ENCODE data around the gene ZNF813.
"Not testable (repeated sequence)": the region's sequence is repeated elsewhere in the genome, so short reads cannot be mapped to it uniquely, and the experiment has no call there.

The ZNF813 gene

DNA sequence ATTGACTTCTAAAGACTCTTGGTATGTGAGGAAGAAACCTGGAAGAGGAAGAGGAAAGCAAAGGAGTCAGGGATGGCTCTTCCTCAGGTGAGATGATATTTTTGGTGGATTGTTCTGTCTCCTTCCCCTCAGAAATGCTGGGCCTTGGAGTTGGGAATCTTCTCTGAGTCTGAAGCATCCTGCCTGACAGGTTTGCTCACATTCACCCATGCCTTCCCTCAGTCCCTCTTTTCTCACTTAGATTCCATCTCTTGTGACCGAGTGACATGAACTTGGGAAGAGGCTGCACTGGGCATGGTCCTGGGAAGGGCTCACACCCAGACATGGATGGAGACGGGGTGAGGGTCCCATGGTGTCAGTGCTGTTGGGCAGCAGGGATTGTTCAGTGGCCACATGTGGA, 16.2 kb downstream of the ZNF813 start:
- not testable (repeated sequence) for DNase-seq (ENCODE audit: low read depth in 1 of 2, low spot score in 1 of 2)

DNA sequence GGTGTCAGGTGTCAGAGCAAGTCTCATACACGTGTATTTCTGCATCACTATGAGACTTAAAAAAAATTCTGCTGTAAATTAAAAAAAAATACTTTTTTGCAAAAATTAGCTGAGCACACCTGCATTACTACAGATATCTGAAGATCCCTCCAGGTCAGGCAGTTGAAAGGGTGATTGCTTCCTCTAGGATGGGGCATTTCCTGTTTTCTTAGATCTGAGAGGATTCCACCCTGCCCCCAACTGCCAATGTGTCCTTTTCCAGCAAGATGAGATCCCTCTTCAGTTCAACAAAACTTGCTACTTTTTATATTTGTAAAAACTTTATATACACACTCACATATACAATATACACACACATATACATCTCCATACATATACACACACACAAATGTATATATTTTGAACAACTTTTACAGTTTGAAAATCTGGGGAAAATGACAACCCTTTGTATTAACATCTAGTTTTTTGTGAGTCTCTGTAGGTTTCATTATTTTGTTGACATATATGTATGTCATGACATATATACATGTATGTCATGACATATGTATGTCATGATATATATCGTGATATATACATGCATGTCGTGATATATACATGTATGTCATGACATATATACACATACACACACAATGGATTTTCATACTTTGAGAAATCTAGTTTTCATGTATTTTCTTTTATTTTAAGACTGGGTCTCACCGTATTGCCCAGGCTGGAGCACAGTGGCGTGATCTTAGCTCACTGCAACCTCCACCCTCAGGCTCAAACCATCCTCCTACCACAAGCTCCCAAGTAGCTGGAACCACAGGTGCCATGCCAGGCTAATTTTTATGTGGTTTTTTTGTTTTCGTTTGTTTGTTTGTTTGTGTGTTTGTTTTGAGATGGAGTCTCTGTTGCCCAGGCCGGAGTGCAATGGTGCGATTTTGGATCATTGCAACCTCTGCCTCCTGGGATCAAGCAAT, 17.8 kb downstream of the ZNF813 start:
- no peak for DNase-seq (ENCODE audit: low read depth in 1 of 2, low spot score in 1 of 2)

DNA sequence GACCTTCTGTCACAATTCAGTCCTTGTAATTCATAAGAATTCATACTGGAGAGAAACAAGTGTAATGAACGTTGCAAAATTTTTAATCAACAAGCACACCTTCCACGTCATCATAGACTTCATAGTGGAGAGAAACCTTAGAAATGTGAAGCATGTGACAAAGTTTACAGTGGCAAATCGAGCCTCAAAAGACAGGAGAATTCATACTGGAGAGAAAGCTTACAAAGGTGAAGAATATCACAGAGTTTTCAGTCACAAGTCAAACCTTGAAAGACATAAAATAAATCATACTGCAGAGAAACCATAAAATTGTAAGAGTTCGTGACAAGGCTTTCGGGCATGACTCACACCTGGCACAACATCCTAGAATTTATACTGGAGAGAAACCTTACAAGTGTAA, 24.6 kb downstream of the ZNF813 start:
- DNase-seq (ENCODE audit: low read depth in 1 of 2, low spot score in 1 of 2), result no peak

DNA sequence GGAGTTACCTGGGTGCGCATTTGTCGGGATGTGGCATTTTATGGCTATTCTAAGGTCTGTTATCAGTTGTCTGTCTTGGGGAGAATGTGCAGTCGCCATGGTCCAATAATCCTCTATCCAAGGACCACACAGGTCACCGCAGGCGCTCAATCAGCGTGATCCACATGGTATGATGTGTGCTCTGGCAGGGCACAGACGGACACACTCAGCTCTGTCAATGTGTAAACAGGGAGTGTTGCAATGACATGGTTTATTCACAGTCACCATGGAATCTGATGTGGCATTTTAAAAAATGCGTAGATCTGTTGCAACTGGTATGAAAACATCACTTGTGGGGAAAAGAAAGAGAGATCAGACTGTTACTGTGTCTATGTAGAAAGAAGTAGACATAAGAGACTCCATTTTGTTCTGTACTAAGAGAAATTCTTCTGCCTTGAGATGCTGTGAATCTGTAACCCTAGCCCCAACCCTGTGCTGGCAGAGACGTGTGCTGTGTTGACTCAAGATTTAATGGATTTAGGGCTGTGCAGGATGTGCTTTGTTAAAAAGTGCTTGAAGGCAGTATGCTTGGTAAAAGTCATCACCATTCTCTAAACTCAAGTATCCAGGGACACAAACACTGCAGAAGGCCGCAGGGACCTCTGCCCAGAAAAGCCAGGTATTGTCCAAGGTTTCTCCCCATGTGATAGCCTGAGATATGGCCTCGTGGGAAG, 29.9 kb downstream of the ZNF813 start:
- DNase-seq (ENCODE audit: low read depth in 1 of 2, low spot score in 1 of 2), result not testable (repeated sequence)

DNA sequence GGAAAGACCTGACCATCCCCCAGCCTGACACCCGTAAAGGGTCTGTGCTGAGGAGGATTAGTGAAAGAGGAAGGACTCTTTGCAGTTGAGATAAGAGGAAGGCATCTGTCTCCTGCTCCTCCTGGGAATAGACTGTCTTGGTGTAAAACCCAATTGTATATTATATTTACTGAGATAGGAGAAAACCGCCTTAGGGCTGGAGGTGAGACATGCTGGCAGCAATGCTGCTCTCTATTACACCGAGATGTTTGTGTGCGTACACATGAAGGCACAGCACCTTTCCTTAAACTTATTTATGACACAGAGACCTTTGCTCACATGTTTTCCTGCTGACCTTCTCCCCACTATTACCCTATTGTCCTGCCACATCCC, 30.5 kb downstream of the ZNF813 start:
- not testable (repeated sequence) for DNase-seq (ENCODE audit: low read depth in 1 of 2, low spot score in 1 of 2)

DNA sequence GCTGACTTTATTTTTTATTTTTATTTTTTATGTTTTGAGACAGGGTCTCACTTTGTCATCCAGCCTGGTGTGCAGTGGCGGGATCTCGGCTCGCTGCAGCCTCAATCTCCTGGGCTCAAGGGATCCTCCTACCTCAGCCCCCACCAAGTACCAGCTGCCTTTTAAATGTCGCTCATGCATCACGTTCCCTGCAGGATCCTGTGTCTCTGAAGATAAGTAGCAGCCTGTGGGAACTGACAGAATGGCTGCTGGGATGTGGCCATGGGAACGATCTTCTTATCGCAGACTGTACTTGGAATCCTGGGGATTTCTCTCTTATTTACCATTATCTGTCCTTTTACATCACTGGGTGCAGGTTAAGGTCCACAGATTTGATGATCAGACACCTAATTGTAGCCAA, 35.6 kb downstream of the ZNF813 start:
- DNase-seq (ENCODE audit: low read depth in 1 of 2, low spot score in 1 of 2), result not testable (repeated sequence)

DNA sequence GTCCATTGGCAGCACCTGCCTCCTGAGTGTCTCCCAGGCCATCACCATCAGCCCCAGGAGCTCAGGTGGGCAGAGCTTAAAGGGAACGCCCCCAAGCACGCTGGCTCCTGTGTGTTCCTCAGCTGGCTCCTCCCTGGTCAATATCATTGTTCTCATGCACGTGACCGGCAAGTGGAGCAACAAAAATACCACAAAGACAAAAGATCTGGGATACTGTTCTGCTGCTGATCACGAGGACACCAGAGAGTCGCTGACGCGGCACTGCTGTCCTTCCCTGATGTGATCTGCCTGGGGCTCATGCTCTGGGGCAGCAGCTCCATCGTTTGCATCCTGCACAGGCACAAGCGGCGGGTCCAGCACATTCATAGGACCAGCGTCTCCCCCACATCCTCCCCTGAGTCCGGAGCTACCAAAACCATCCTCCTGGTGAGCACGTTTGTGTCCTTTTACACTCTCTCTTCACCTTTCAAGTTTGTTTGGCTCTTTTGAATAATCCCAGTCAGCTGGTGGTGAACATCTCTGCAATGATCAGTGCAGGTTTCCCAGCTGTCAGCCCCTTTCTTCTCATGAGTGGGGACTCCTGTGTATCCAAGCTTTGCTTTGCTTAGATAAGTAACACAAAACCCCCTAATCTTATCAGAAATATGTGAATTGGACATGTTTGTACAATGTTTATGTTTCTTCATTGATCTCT, 36.3 kb downstream of the ZNF813 start:
- not testable (repeated sequence) for DNase-seq (ENCODE audit: low read depth in 1 of 2, low spot score in 1 of 2)

DNA sequence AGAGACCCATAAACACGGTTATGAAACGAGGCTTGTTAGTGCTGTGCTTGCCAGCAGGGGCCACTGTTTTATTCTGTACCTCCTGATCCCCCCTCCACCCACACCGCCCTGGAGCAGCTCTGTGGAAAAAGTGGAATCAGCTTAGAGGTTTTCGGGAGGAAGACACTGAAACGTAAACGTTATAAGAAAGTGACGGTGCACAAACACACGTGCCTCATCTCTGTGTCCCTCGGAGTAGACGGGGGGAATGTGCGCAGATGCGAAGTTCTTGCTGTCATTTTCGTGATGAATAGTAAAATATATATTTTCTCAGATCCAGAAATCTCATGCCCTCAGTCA, 36.8 kb downstream of the ZNF813 start:
- not testable (repeated sequence) for DNase-seq (ENCODE audit: low read depth in 1 of 2, low spot score in 1 of 2)

DNA sequence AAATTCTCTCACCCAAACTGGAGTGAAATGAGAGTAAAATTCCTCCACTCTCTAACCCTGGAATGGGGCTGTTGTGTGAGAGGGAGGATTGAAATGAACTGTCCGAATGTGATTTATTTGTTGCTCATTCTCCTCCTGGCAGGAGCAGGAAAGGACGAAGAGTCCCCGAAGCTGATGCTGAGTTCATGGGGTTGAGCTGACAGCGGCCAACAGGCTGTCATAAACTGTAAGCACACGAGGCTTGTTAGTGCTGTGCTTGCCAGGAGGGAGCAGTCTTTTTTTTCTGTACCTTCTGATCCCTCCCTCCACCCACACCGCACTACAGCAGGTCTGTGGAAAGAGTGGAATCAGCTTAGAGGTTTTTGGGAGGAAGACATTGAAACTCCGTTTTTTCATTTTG, 37.4 kb downstream of the ZNF813 start:
- DNase-seq (ENCODE audit: low read depth in 1 of 2, low spot score in 1 of 2), result no peak

DNA sequence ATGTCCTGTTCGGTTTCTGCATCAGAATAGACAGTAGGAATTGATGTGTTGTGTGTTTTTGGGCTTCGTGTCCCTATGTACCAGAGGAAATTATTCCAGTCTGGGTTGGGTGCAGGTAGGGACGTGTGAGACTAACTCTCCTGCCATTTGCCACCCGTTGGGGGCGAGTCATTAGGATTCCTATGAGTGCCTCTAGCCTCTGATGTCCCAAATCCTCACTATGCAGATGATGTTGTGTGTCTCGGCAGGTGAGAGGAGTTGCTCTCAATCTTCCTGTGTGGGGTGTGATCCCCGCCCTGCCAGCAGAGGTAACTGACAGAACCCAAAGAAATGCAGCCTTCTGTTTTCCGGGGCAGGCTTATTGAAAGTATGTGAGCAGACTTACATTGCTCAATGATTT, 39.2 kb downstream of the ZNF813 start:
- DNase-seq (ENCODE audit: low read depth in 1 of 2, low spot score in 1 of 2), result no peak

DNA sequence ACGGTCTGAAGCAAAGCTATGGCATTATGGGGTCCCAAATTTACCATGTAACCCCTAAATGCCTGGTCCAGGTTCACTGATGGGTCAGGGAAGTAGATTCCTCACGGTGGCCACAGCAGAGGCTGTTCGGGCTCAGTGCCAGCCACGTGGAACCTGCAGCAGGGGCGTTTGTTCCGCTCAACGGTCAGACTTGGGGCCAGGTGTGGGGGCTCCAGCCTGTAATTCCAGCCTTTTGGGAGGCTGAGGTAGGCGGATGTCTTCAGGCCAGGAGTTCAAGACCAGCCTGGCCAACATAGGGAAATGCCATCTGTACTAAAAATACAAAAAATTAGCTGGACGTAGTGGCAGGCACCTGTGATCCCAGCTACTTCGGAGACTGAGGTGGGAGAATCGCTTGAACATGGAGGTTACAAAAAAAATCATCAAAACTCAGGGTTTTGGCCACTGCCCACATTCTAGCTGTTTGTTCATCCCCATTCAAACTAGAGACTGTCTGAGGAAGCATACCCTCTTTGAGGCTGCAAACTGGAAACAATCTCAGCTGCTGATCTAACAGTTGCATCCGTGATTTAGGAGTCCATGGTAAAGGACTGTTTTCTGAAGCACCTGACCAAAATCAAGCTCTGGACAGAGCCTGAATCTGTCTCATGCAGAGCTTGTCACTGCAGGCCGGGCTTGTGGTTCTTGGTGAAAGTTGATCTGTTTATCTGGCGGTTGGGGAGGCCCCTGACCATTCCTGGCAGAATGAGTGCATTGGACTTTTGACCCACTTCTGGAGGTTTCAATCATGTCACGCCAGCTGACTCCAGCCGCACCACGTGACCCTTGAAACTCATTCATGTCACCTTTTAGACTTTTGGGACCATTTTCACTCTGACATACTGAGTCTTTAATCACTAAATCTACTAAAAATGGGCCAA, 40.2 kb downstream of the ZNF813 start:
- DNase-seq (ENCODE audit: low read depth in 1 of 2, low spot score in 1 of 2), result no peak

DNA sequence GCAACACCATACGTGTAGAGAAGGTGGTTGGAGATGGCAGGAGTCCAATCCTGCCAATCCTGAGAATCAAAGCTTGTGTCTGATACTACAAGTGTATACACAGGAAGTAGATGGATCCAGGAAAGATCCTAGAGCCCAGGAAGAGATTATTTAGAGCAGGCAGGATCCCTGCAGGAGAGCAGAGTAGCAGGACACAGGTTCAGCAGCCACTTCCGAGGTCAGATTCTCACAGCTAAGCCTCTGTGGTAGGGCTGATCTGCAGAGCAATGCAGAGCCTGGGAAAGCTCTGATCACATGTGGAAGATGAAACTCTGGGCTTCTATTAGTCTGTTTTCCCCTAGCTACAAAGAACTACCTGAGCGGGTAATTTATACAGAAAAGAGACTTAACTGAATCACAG, 41.9 kb downstream of the ZNF813 start:
- no peak for DNase-seq (ENCODE audit: low read depth in 1 of 2, low spot score in 1 of 2)

DNA sequence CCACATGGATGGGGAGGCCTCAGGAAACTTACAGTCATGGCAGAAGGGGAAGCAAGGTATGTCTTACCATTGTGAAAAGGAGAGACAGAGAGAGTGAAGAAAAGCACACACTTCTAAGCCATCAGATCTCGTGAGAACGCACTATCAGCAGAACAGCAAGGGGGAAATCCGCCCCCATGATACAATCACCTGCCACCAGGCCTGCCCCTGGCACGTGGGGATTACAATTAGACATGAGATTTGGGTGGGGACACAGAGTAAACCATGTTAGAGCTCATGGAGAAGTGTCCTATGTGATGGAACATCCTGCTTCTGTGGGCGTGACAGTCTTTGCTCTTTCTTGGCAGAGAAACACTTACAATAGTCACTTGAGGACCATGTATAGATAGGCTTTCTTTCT, 42.3 kb downstream of the ZNF813 start:
- no peak for DNase-seq (ENCODE audit: low read depth in 1 of 2, low spot score in 1 of 2)

DNA sequence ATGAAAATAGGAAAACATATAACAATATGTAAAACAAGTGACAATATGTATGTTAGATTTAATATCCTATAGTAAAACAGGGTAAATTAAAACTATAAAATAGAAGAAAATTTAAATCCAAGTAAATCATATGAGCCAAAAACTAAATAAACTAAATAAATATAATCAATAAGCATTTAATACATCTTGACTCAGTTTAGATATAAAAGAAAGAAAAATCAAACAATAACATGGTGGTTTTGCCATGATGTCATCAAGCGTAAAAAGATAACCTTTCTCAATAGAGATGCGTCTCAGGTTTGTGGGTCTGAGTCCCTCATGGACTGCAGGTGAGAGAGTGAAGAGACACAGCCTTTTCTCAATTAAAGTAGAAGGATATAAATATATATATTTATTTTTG, 43.8 kb downstream of the ZNF813 start:
- DNase-seq (ENCODE audit: low read depth in 1 of 2, low spot score in 1 of 2), result no peak

DNA sequence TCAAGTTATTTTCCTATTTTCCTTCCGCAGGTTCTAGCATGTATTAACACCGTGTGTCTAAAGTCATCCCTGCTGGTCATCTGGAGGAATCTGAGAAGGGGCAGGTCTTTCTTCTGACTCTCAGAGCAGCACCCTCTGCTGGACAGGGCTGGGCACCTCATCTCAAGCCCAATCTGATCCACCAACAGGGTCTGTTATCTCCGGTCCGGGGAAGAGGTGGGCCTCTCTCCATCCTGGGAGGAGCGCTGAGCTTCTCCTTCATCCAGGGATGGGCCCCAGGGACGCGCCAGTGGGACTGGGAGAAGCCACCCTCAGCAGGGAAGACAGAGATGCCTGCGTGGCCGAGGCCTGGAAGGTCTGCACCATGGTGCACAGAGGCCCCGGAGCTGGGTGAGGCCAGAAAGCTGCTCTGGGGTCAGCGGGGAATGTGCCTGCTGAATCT, 44.4 kb downstream of the ZNF813 start:
- DNase-seq (ENCODE audit: low read depth in 1 of 2, low spot score in 1 of 2), result peak in 1 of 2 donors; percentile 31

DNA sequence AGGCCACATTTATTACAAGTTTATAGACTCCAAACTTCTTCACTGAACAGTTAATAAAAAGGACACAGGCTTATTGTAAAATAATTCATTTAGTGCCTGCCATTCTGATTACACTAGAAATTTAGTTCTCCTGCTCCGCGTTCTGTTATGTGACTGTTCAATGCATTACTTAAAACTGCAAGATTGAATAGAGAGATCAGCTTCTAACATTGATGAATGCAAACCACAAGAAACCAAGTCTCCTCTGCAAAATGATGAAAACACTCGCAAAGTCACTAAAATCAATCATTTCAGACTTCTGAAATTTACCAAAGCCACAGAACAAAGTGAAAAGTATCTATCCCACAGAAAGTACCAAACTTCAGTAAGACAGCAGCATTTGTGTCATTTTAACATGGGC, 47.5 kb downstream of the ZNF813 start:
- not testable (repeated sequence) for DNase-seq (ENCODE audit: low read depth in 1 of 2, low spot score in 1 of 2)

DNA sequence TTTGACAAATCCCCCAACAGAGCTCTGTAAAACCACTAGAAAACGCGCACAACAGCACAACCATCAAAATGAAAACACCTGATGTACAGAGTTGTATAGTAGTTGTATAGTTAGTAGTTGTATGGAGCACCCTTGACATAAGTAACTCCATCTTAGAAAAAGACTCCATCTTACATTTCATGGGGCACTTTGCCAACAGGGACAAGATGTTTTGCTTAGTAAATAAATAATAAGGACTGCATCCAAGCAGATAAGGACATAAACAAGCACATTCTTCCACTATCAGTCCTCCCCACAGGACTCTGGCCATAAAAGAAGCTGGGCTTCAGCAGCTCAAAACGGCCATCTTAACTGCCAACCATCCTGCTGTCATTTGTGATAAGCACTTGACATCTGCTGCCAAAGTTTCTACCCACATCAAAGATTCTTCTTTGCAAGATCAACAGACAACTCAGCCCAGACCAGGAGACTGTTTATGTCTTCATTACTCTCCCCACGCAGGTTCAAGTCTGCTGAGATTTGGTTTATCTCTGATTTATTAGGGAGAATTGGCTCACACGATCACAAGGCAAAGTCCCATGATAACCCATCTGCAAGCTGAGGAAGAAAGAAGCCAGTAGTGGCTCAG, 49.7 kb downstream of the ZNF813 start:
- no peak for DNase-seq (ENCODE audit: low read depth in 1 of 2, low spot score in 1 of 2)

DNA sequence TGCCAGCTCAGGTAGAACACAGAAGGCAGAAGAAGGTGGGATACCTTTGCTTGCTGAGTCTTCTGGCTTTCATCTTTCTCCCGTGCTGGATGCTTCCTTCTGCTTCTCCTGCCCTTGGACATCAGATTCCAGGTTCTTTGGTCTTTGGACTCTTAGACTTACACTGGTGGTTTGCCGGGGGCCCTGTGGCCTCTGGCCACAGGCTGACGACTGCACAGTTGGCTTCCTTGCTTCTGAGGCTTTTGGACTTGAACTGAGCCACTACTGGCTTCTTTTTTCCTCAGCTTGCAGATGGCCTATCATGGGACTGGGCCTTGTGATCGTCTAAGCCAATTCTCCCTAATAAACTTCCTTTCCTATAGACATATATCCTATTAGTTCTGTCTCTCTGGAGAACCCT, 50.6 kb downstream of the ZNF813 start:
- no peak for DNase-seq (ENCODE audit: low read depth in 1 of 2, low spot score in 1 of 2)

DNA sequence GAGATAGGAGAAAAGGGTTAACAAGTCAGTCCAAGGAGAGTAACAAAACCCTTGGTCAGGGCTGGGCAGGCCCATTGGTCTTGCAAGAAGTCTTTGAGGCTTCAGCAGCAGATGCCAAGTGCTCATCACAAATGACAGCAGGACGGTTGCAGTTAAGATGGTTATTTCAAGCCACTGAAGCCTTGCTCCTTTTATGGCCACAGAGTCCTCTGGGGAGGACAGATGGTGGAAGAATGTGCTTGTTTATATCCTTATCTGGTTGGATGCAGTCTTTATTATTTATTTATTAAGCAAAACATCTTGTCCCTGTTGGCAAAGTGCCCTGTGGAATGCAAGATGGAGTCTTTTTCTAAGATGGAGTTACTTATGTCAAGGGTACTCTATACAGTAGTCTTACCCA, 51.2 kb downstream of the ZNF813 start:
- no peak for DNase-seq (ENCODE audit: low read depth in 1 of 2, low spot score in 1 of 2)

DNA sequence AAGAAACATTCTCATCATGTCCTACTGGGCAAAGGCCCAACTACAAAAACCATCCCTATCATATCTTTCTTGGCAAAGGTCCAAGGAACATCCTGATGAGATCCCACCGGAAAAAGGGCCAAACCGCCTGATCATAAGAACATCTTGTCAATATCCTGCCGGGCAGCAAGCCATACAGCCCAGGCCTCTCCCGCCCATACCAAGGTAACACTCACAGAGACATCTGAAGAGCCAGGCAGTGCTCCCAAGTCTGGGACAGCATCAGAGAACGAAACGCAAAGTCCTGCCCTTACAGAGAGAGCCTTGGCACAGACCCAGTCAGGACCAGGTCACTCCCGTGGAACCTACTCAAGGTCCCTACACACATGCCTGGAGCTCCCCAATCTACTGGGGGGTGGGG, 51.9 kb downstream of the ZNF813 start:
- DNase-seq (ENCODE audit: low read depth in 1 of 2, low spot score in 1 of 2), result no peak

Data from activated CD4-positive, alpha-beta T cell treated with anti-CD3 and anti-CD28 coated beads, Interleukin-2, amount 50 U/mL, for 24 hours (primary cell).